ENCODE results near the gene UAP1L1.

Gene UAP1L1

GRCh38 chr9:137085920-137086530, 8.7 kb downstream of the UAP1L1 start:
- H3K27me3 Mint-ChIP-seq (ENCODE audit: low read depth) = no peaks in the 10 kb centered on the region
- peak overlapping the region; percentile 90 for H3K27ac Mint-ChIP-seq
- peaks cover 28% of the 10 kb centered on the region for H3K4me1 Mint-ChIP-seq (ENCODE audit: low read depth)
- peak overlapping the region; percentile 93 for H3K4me3 Mint-ChIP-seq
- H3K36me3 Mint-ChIP-seq (ENCODE audit: low read depth) = peaks cover 14% of the 10 kb centered on the region
- no peaks in the 10 kb centered on the region for H3K9me3 Mint-ChIP-seq

GRCh38 chr9:137086531-137087408, 9.5 kb downstream of the UAP1L1 start, which contains the start of gene MAN1B1:
TSS of gene MAN1B1 (plus strand) at chr9:137086985. CDS start at chr9:137087000, 15 bp downstream.
- peaks cover 15% of the 10 kb centered on the region for H3K36me3 Mint-ChIP-seq (ENCODE audit: low read depth)
- H3K27me3 Mint-ChIP-seq (ENCODE audit: low read depth) = no peaks in the 10 kb centered on the region
- peak within 1 kb of the TSS; percentile 90 for H3K27ac Mint-ChIP-seq
- no peaks in the 10 kb centered on the region for H3K9me3 Mint-ChIP-seq
- H3K4me1 Mint-ChIP-seq (ENCODE audit: low read depth) = peaks cover 28% of the 10 kb centered on the region
- H3K4me3 Mint-ChIP-seq = peak within 1 kb of the TSS; percentile 93

GRCh38 chr9:137087409-137087925, 10.2 kb downstream of the UAP1L1 start:
- Mint-ChIP-seq H3K4me3 (peak overlapping the region; percentile 86), H3K27me3 (ENCODE audit: low read depth) (no peaks in the 10 kb centered on the region), H3K4me1 (ENCODE audit: low read depth) (peaks cover 28% of the 10 kb centered on the region)

GRCh38 chr9:137088121-137088520, 10.8 kb downstream of the UAP1L1 start:
- no peaks in the 10 kb centered on the region for H3K27me3 Mint-ChIP-seq (ENCODE audit: low read depth)
- H3K9me3 Mint-ChIP-seq = no peaks in the 10 kb centered on the region
- peak overlapping the region; percentile 86 for H3K4me3 Mint-ChIP-seq
- peaks cover 33% of the 10 kb centered on the region for H3K4me1 Mint-ChIP-seq (ENCODE audit: low read depth)
- H3K27ac Mint-ChIP-seq = peak overlapping the region; percentile 87
- peaks cover 20% of the 10 kb centered on the region for H3K36me3 Mint-ChIP-seq (ENCODE audit: low read depth)

More at GRCh38 chr9:137087409-137087925, 10.2 kb downstream of the UAP1L1 start:
- no peaks in the 10 kb centered on the region for H3K9me3 Mint-ChIP-seq
- peak overlapping the region; percentile 87 for H3K27ac Mint-ChIP-seq
- peaks cover 15% of the 10 kb centered on the region for H3K36me3 Mint-ChIP-seq (ENCODE audit: low read depth)

- Mint-ChIP-seq H3K9me3 (no peaks in the 10 kb centered on the region), H3K27ac (no peak overlapping the region), H3K36me3 (ENCODE audit: low read depth) (peaks cover 23% of the 10 kb centered on the region), H3K27me3 (ENCODE audit: low read depth) (no peaks in the 10 kb centered on the region), H3K4me1 (ENCODE audit: low read depth) (peaks cover 35% of the 10 kb centered on the region), H3K4me3 (no peak overlapping the region)
These were observed 12.1 kb downstream of the UAP1L1 start for GRCh38 chr9:137089232-137089947.

GRCh38 chr9:137095664-137096517, 18.6 kb downstream of the UAP1L1 start:
- peaks cover 23% of the 10 kb centered on the region for H3K4me1 Mint-ChIP-seq (ENCODE audit: low read depth)
- H3K27ac Mint-ChIP-seq = peak overlapping the region; percentile 99
- peaks cover 38% of the 10 kb centered on the region for H3K36me3 Mint-ChIP-seq (ENCODE audit: low read depth)
- H3K4me3 Mint-ChIP-seq = peak overlapping the region; percentile 84
- no peaks in the 10 kb centered on the region for H3K9me3 Mint-ChIP-seq
- H3K27me3 Mint-ChIP-seq (ENCODE audit: low read depth) = no peaks in the 10 kb centered on the region

GRCh38 chr9:137096785-137097546, 19.6 kb downstream of the UAP1L1 start:
- Mint-ChIP-seq H3K36me3 (ENCODE audit: low read depth) (peaks cover 34% of the 10 kb centered on the region), H3K27me3 (ENCODE audit: low read depth) (no peaks in the 10 kb centered on the region), H3K9me3 (no peaks in the 10 kb centered on the region), H3K4me1 (ENCODE audit: low read depth) (peaks cover 24% of the 10 kb centered on the region), H3K27ac (peak overlapping the region; percentile 99), H3K4me3 (no peak overlapping the region)

- no peaks in the 10 kb centered on the region for H3K27me3 Mint-ChIP-seq (ENCODE audit: low read depth)
- peaks cover 27% of the 10 kb centered on the region for H3K36me3 Mint-ChIP-seq (ENCODE audit: low read depth)
- peaks cover 19% of the 10 kb centered on the region for H3K4me1 Mint-ChIP-seq (ENCODE audit: low read depth)
- no peak overlapping the region for H3K27ac Mint-ChIP-seq
- no peaks in the 10 kb centered on the region for H3K9me3 Mint-ChIP-seq
- H3K4me3 Mint-ChIP-seq = no peak overlapping the region
These were observed 20.6 kb downstream of the UAP1L1 start for GRCh38 chr9:137097761-137098462.

- Mint-ChIP-seq H3K4me3 (no peak overlapping the region), H3K9me3 (no peaks in the 10 kb centered on the region), H3K27ac (no peak overlapping the region), H3K36me3 (ENCODE audit: low read depth) (peaks cover 24% of the 10 kb centered on the region), H3K4me1 (ENCODE audit: low read depth) (peaks cover 17% of the 10 kb centered on the region), H3K27me3 (ENCODE audit: low read depth) (no peaks in the 10 kb centered on the region)
These were observed 21.9 kb downstream of the UAP1L1 start for GRCh38 chr9:137099231-137099630.

- peaks cover 17% of the 10 kb centered on the region for H3K36me3 Mint-ChIP-seq (ENCODE audit: low read depth)
These were observed 26.1 kb downstream of the UAP1L1 start for GRCh38 chr9:137103206-137103999.

GRCh38 chr9:137105814-137106661, 28.7 kb downstream of the UAP1L1 start:
- no peak overlapping the region for H3K4me3 Mint-ChIP-seq
- no peak overlapping the region for H3K27ac Mint-ChIP-seq
- H3K27me3 Mint-ChIP-seq (ENCODE audit: low read depth) = no peaks in the 10 kb centered on the region

More at GRCh38 chr9:137103206-137103999, 26.1 kb downstream of the UAP1L1 start:
- H3K4me1 Mint-ChIP-seq (ENCODE audit: low read depth) = peaks cover 1% of the 10 kb centered on the region
- H3K27me3 Mint-ChIP-seq (ENCODE audit: low read depth) = no peaks in the 10 kb centered on the region
- H3K27ac Mint-ChIP-seq = no peak overlapping the region
- no peaks in the 10 kb centered on the region for H3K9me3 Mint-ChIP-seq
- no peak overlapping the region for H3K4me3 Mint-ChIP-seq

More at GRCh38 chr9:137105814-137106661, 28.7 kb downstream of the UAP1L1 start:
- H3K9me3 Mint-ChIP-seq = no peaks in the 10 kb centered on the region
- H3K36me3 Mint-ChIP-seq (ENCODE audit: low read depth) = peaks cover 14% of the 10 kb centered on the region
- H3K4me1 Mint-ChIP-seq (ENCODE audit: low read depth) = peaks cover 3% of the 10 kb centered on the region
